Measurements from ENCODE around the gene RCSD1.
A peak's percentile ranks its signal among the peaks of the same experiment; 100 is the strongest.

RCSD1 gene

GRCh38 chr1:167693425-167694045 lies 63.5 kb downstream of the RCSD1 start:
- DNase-seq: no peak

- DNase-seq: no peak
Measured at GRCh38 chr1:167694691-167695090, 64.7 kb downstream of the RCSD1 start.

- DNase-seq: no peak
Measured at GRCh38 chr1:167695147-167695546, 65.1 kb downstream of the RCSD1 start.

- no peak for DNase-seq
Measured at GRCh38 chr1:167695756-167696561, 65.9 kb downstream of the RCSD1 start.

GRCh38 chr1:167697667-167698141 lies 67.7 kb downstream of the RCSD1 start:
- DNase-seq: no peak

GRCh38 chr1:167698313-167698712 lies 68.3 kb downstream of the RCSD1 start:
- DNase-seq: no peak

GRCh38 chr1:167701510-167701909 lies 71.5 kb downstream of the RCSD1 start:
- no peak for DNase-seq

- DNase-seq: no peak
Measured at GRCh38 chr1:167703557-167703956, 73.5 kb downstream of the RCSD1 start.

GRCh38 chr1:167704715-167705114 lies 74.7 kb downstream of the RCSD1 start:
- DNase-seq: no peak

GRCh38 chr1:167705250-167705649 lies 75.2 kb downstream of the RCSD1 start:
- DNase-seq: no peak

GRCh38 chr1:167706363-167706762 lies 76.3 kb downstream of the RCSD1 start:
- no peak for DNase-seq

GRCh38 chr1:167706931-167707877 lies 77.2 kb downstream of the RCSD1 start:
- DNase-seq: no peak

GRCh38 chr1:167707942-167708341 lies 77.9 kb downstream of the RCSD1 start:
- DNase-seq: no peak

GRCh38 chr1:167708940-167709389 lies 78.9 kb downstream of the RCSD1 start:
- peak; percentile 83 for DNase-seq

- no peak for DNase-seq
Measured at GRCh38 chr1:167710836-167711235, 80.8 kb downstream of the RCSD1 start.

- no peak for DNase-seq
Measured at GRCh38 chr1:167711797-167712196, 81.8 kb downstream of the RCSD1 start.

- no peak for DNase-seq
Measured at GRCh38 chr1:167713330-167714081, 83.5 kb downstream of the RCSD1 start.

GRCh38 chr1:167714098-167714438 lies 84.0 kb downstream of the RCSD1 start:
- DNase-seq: no peak

GRCh38 chr1:167714439-167715156 lies 84.6 kb downstream of the RCSD1 start:
- DNase-seq: peak; percentile 81

- DNase-seq: peak; percentile 83
Measured at GRCh38 chr1:167715157-167715999, 85.3 kb downstream of the RCSD1 start.

GRCh38 chr1:167716000-167716271 lies 85.9 kb downstream of the RCSD1 start:
- DNase-seq: no peak
